OCI-LY1 (cell line): ENCODE results near the gene EPS8L3.
"Not testable (repeated sequence)": the region's sequence is repeated elsewhere in the genome, so short reads cannot be mapped to it uniquely, and the experiment has no call there.

Experiments used
- H2AFZ ChIP-seq: fragments of 200-600 bp; sonication (generic), shearing (Covaris generic); 2 replicates; pipeline ENCODE4 v1.6.0; 2014; ENCODE audit warnings: antibody characterized with exemption, mild to moderate bottlenecking, low read length
- H3F3A ChIP-seq: fragments of 200-600 bp; sonication (generic), shearing (Covaris generic); 2 replicates; pipeline ENCODE4 v1.6.0; 2014; ENCODE audit warnings: mild to moderate bottlenecking, antibody characterized with exemption, low read length, moderate library complexity; ENCODE audit not compliant: insufficient read depth
- H3K27ac ChIP-seq: fragments of 200-600 bp; sonication (generic); 2 replicates; pipeline ENCODE4 v1.5.1; 2014; ENCODE audit warnings: low read length, mixed run types, mild to moderate bottlenecking, low read depth; ENCODE audit not compliant: poor library complexity, severe bottlenecking
- H3K27me3 ChIP-seq: fragments of 200-600 bp; sonication (generic); 2 replicates; pipeline ENCODE4 v1.6.0; 2014; ENCODE audit warnings: antibody characterized with exemption, mild to moderate bottlenecking, low read length, moderate library complexity; ENCODE audit not compliant: insufficient read depth
- H3K36me3 ChIP-seq: fragments of 200-600 bp; sonication (generic); 2 replicates; pipeline ENCODE4 v1.6.1; 2014; ENCODE audit warnings: mild to moderate bottlenecking, antibody characterized with exemption, low read length, moderate library complexity, mixed read lengths; ENCODE audit not compliant: insufficient read depth
- H3K4me1 ChIP-seq: fragments of 200-600 bp; sonication (generic); 2 replicates; pipeline ENCODE4 v1.5.1; 2014; ENCODE audit warnings: mild to moderate bottlenecking, low read length, moderate library complexity; ENCODE audit not compliant: insufficient read depth, severe bottlenecking
- H3K4me2 ChIP-seq: fragments of 200-600 bp; sonication (generic), shearing (Covaris generic); 2 replicates; pipeline ENCODE4 v1.6.1; 2014; ENCODE audit warnings: low read length
- H3K4me3 ChIP-seq: fragments of 200-600 bp; sonication (generic); 2 replicates; pipeline ENCODE4 v1.5.1; 2014; ENCODE audit warnings: low read length, low read depth, mild to moderate bottlenecking, mixed read lengths; ENCODE audit not compliant: poor library complexity, severe bottlenecking
- H3K79me2 ChIP-seq: fragments of 200-600 bp; shearing (Covaris generic); 2 replicates; pipeline ENCODE4 v1.6.1; 2016; ENCODE audit warnings: mixed run types, low read length, mixed read lengths; ENCODE audit not compliant: insufficient read depth
- H3K9ac ChIP-seq: fragments of 200-600 bp; sonication (generic), shearing (Covaris generic); 2 replicates; pipeline ENCODE4 v1.6.1; 2014; ENCODE audit warnings: mild to moderate bottlenecking, low read length, mixed read lengths
- H3K9me2 ChIP-seq: fragments of 200-600 bp; sonication (generic), shearing (Covaris generic); 2 replicates; pipeline ENCODE4 v1.6.1; 2014; ENCODE audit warnings: low read depth, mild to moderate bottlenecking, low read length, mixed read lengths
- H3K9me3 ChIP-seq: fragments of 200-600 bp; shearing (Covaris generic); 2 replicates; pipeline ENCODE4 v1.6.1; 2014; ENCODE audit warnings: low read length, mixed read lengths
- H4K20me1 ChIP-seq: fragments of 200-600 bp; sonication (generic), shearing (Covaris generic); 2 replicates; pipeline ENCODE4 v1.6.0; 2016; ENCODE audit warnings: mild to moderate bottlenecking, low read length; ENCODE audit not compliant: insufficient read depth
- EZH2 ChIP-seq: fragments of 200-600 bp; sonication (generic), shearing (Covaris generic); IDR thresholded peaks from 2 replicates; pipeline ENCODE4 v1.8.0; 2017; ENCODE audit warnings: borderline replicate concordance, mixed run types, mild to moderate bottlenecking, antibody characterized with exemption, low read length, moderate library complexity, mixed read lengths
- TF ChIP-seq, protein P1 (sequence below): fragments of 200-600 bp; sonication (generic), shearing (Covaris generic); IDR thresholded peaks from 2 replicates; pipeline ENCODE4 v1.5.1; 2017; ENCODE audit warnings: mild to moderate bottlenecking, antibody characterized with exemption, low read length, moderate library complexity, mixed read lengths

Gene EPS8L3

DNA sequence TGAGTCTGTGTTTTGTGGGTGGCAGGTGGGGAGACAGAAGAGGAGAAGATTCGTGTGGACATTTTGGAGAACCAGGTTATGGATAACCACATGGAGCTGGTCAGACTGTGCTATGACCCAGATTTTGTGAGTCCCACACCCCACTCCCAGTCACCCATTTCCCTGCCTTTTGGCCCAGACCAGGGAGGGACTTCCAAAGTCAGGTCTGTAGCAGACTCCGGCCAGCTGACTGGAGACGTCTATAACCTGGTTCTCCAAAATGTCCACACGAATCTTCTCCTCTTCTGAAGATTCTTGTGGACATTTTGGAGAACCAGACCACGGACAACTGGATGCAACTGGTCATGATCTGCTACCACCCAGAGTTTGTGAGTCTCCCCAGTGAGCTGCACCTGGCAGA is 50.1 kb downstream of the EPS8L3 start:
- H3K9me3 ChIP-seq: no peaks in the 10 kb centered on the region

DNA sequence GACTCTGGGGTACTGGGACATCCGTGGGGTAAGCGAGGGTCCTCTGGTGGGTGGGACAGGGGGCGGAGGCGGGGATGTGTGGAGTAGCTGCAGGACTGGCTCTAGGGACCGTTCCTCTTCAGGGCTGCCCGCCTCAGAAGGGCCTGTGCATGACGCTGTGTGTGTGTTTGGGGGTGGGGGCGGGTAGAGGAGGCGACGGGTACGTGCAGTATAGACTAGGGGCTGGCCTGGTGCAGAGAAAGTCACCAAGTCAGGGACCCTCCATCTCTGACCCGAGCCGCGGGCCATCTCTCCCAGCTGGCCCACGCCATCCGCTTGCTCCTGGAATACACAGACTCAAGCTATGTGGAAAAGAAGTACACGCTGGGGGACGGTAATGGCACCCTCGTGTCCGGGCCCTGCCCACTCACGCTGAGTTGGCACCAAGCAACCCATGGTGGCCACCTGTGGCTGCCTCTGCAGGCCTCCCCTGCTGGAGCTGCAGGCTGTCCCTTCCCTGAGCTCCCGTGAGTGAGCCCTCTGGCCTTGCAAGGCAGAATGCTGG is 51.3 kb downstream of the EPS8L3 start:
- no peak overlapping the region for H3K4me2 ChIP-seq
- no peaks in the 10 kb centered on the region for H4K20me1 ChIP-seq
- H3K27me3 ChIP-seq: peaks cover under 1% of the 10 kb centered on the region; the same call in 1 of the 2 replicates
- H3K4me3 ChIP-seq: no peak overlapping the region
- H3K9ac ChIP-seq: no peak overlapping the region
- H3K36me3 ChIP-seq: no peaks in the 10 kb centered on the region; the same call in 1 of the 2 replicates
- TF ChIP-seq, protein P1, sequence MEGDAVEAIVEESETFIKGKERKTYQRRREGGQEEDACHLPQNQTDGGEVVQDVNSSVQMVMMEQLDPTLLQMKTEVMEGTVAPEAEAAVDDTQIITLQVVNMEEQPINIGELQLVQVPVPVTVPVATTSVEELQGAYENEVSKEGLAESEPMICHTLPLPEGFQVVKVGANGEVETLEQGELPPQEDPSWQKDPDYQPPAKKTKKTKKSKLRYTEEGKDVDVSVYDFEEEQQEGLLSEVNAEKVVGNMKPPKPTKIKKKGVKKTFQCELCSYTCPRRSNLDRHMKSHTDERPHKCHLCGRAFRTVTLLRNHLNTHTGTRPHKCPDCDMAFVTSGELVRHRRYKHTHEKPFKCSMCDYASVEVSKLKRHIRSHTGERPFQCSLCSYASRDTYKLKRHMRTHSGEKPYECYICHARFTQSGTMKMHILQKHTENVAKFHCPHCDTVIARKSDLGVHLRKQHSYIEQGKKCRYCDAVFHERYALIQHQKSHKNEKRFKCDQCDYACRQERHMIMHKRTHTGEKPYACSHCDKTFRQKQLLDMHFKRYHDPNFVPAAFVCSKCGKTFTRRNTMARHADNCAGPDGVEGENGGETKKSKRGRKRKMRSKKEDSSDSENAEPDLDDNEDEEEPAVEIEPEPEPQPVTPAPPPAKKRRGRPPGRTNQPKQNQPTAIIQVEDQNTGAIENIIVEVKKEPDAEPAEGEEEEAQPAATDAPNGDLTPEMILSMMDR: no peak
- no peak for TF ChIP-seq EZH2
- H3K79me2 ChIP-seq: no peaks in the 10 kb centered on the region
- no peak overlapping the region for H2AFZ ChIP-seq
- no peaks in the 10 kb centered on the region for H3K9me2 ChIP-seq
- H3K27ac ChIP-seq: no peak overlapping the region
- H3K4me1 ChIP-seq: no peaks in the 10 kb centered on the region
- no peaks in the 10 kb centered on the region for H3K9me3 ChIP-seq
- no peaks in the 10 kb centered on the region for H3F3A ChIP-seq

More for the DNA sequence above, 50.1 kb downstream of the EPS8L3 start:
- no peak overlapping the region for H3K4me3 ChIP-seq
- H3K4me1 ChIP-seq: no peaks in the 10 kb centered on the region
- H3K9ac ChIP-seq: no peak overlapping the region
- no peak overlapping the region for H2AFZ ChIP-seq
- H3F3A ChIP-seq: no peaks in the 10 kb centered on the region
- H3K27ac ChIP-seq: no peak overlapping the region
- H3K4me2 ChIP-seq: no peak overlapping the region
- no peaks in the 10 kb centered on the region for H3K36me3 ChIP-seq
- H3K79me2 ChIP-seq: no peaks in the 10 kb centered on the region
- no peaks in the 10 kb centered on the region for H3K9me2 ChIP-seq
- no peaks in the 10 kb centered on the region for H4K20me1 ChIP-seq
- TF ChIP-seq, protein P1: no peak
- TF ChIP-seq EZH2: no peak
- H3K27me3 ChIP-seq: peaks cover 6% of the 10 kb centered on the region; the same call in 1 of the 2 replicates

DNA sequence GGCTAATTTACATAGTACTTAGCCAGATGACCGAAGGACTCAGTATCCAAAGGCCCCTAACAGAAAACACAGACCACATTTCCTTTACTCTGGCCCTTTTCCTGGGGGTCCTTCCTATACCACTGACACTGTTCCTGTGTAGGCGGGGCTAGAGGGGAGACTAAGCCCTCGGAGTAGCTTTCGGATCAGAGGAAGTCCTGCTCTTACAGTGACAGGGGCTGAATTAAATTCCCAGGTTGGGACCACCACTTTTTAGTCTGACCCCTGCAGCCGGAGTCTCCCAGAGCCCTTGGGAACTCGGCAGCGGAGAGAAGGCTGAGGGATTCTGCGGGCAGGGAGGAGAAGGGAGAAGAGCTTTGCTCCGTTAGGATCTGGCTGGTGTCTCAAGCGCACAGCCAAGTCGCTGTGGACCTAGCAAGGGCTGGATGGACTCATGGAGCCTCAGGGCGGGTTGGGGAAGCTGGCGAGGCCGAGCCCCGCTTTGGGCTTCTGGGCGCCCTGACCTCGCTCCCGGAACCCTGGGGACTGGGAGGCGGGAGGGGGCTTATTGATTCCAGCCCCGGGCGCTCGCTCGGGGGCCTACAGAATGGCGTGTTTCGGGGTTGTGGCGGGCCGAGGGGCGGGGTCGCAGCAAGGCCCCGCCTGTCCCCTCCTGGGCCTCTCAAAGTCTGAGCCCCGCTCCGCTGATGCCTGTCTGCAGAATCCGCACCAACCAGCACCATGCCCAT is 52.0 kb downstream of the EPS8L3 start, which contains the start of gene GSTM5:
Gene GSTM5 (plus strand): TSS at position 659 of the 728 bp plus-strand sequence. CDS start 62 bp downstream, at position 721.
- H3K4me1 ChIP-seq, H3K27ac ChIP-seq, H2AFZ ChIP-seq, H3K36me3 ChIP-seq, H3K27me3 ChIP-seq, H3F3A ChIP-seq, H3K9me3 ChIP-seq, H3K9ac ChIP-seq, H3K79me2 ChIP-seq, H3K9me2 ChIP-seq, H3K4me2 ChIP-seq, H3K4me3 ChIP-seq, H4K20me1 ChIP-seq: not testable (repeated sequence)

DNA sequence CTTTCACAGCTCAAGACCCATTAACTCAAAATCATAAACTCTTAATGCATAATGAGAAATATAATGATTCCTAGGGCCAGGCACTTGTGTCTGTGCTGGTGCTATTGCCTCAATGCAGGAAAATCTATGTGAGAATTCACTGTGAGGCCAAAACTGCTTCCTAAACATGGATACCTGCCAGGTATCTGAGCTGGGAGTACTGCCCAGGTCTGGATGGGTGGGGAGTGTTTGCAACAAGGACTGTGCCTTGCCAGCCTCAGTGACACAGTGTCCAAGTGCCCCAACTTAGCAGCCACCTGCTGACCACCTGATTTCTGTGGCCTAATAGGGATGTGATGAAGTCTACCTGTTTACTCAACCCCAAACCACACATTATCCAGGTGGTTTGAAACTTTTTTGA is 53.9 kb downstream of the EPS8L3 start:
- H3K4me2 ChIP-seq, H3K36me3 ChIP-seq, H4K20me1 ChIP-seq, H3K27ac ChIP-seq, H3K27me3 ChIP-seq, H3K9ac ChIP-seq, H3K9me2 ChIP-seq, H3F3A ChIP-seq, H3K4me1 ChIP-seq, H2AFZ ChIP-seq, H3K9me3 ChIP-seq, H3K4me3 ChIP-seq, H3K79me2 ChIP-seq: not testable (repeated sequence)

DNA sequence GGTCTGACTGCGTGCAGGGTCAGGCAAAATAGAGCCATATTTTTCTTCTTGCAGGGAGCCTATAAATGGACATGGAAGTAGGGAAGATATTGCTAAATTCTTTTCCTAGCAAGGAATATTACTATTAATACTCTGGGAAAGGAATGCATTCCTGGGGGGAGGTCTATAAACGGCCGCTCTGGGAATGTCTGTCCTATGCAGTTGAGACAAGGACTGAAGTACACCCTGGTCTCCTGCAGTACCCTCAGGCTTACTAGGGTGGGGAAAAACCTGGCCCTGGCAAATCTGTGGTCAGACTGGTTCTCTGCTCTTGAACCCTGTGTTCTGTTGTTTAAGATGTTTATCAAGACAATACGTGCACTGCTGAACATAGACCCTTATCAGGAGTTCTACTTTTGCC is 54.8 kb downstream of the EPS8L3 start:
- not testable (repeated sequence) for H3K4me3 ChIP-seq, H3K9ac ChIP-seq, H3K9me2 ChIP-seq, H3K36me3 ChIP-seq, H3K9me3 ChIP-seq, H3K4me1 ChIP-seq, H2AFZ ChIP-seq, H3K79me2 ChIP-seq, H3K4me2 ChIP-seq, H3K27me3 ChIP-seq, H3F3A ChIP-seq, H4K20me1 ChIP-seq, H3K27ac ChIP-seq
